ENCODE results near the gene HIVEP3.

HIVEP3 gene

GRCh38 chr1:41874151-41874719, 44.5 kb downstream of the HIVEP3 start:
- no peak for DNase-seq (ENCODE audit: low read depth in 2 of 2)

- DNase-seq (ENCODE audit: low read depth in 2 of 2), result no peak
Measured at GRCh38 chr1:41872074-41872473, 46.6 kb downstream of the HIVEP3 start.

- no peak for DNase-seq (ENCODE audit: low read depth in 2 of 2)
Measured at GRCh38 chr1:41870076-41870562, 48.6 kb downstream of the HIVEP3 start.

GRCh38 chr1:41868241-41868998, 50.3 kb downstream of the HIVEP3 start:
- peak in 1 of 2 donors; percentile 19 for DNase-seq (ENCODE audit: low read depth in 2 of 2)

GRCh38 chr1:41866285-41866684, 52.4 kb downstream of the HIVEP3 start:
- DNase-seq (ENCODE audit: low read depth in 2 of 2), result no peak

GRCh38 chr1:41864471-41865040, 54.2 kb downstream of the HIVEP3 start:
- DNase-seq (ENCODE audit: low read depth in 2 of 2), result no peak

- no peak for DNase-seq (ENCODE audit: low read depth in 2 of 2)
Measured at GRCh38 chr1:41863718-41864117, 55.0 kb downstream of the HIVEP3 start.

GRCh38 chr1:41862384-41863221, 56.1 kb downstream of the HIVEP3 start:
- DNase-seq (ENCODE audit: low read depth in 2 of 2), result peak; percentile 52 to 62

- no peak for DNase-seq (ENCODE audit: low read depth in 2 of 2)
Measured at GRCh38 chr1:41861535-41862383, 57.0 kb downstream of the HIVEP3 start.

GRCh38 chr1:41860771-41861170, 58.0 kb downstream of the HIVEP3 start:
- no peak for DNase-seq (ENCODE audit: low read depth in 2 of 2)

- DNase-seq (ENCODE audit: low read depth in 2 of 2), result no peak
Measured at GRCh38 chr1:41860214-41860613, 58.5 kb downstream of the HIVEP3 start.

GRCh38 chr1:41859686-41860085, 59.0 kb downstream of the HIVEP3 start:
- DNase-seq (ENCODE audit: low read depth in 2 of 2), result no peak

GRCh38 chr1:41856944-41857285, 61.8 kb downstream of the HIVEP3 start:
- DNase-seq (ENCODE audit: low read depth in 2 of 2), result no peak

- DNase-seq (ENCODE audit: low read depth in 2 of 2), result no peak
Measured at GRCh38 chr1:41856151-41856943, 62.4 kb downstream of the HIVEP3 start.

GRCh38 chr1:41855713-41856112, 63.0 kb downstream of the HIVEP3 start:
- DNase-seq (ENCODE audit: low read depth in 2 of 2), result no peak

GRCh38 chr1:41853907-41854306, 64.8 kb downstream of the HIVEP3 start:
- no peak for DNase-seq (ENCODE audit: low read depth in 2 of 2)

- no peak for DNase-seq (ENCODE audit: low read depth in 2 of 2)
Measured at GRCh38 chr1:41852091-41852490, 66.6 kb downstream of the HIVEP3 start.

GRCh38 chr1:41851589-41851988, 67.1 kb downstream of the HIVEP3 start:
- DNase-seq (ENCODE audit: low read depth in 2 of 2), result no peak

- DNase-seq (ENCODE audit: low read depth in 2 of 2), result peak in 1 of 2 donors; percentile 11
Measured at GRCh38 chr1:41850029-41850428, 68.7 kb downstream of the HIVEP3 start.

- DNase-seq (ENCODE audit: low read depth in 2 of 2), result no peak
Measured at GRCh38 chr1:41849211-41849759, 69.4 kb downstream of the HIVEP3 start.

Data from stimulated activated CD8-positive, alpha-beta memory T cell treated with anti-CD3 and anti-CD28 coated beads, Interleukin-15, amount 100 ng/mL, for 48 hours (primary cell).